CD4-positive, alpha-beta T cell treated with Interleukin-17A for 4 hours (primary cell): ENCODE measurements around the gene KRT2.
"Not testable (repeated sequence)": the region's sequence is repeated elsewhere in the genome, so short reads cannot be mapped to it uniquely, and the experiment has no call there.

Experiments
- DNase-seq: peaks from one replicate; pipeline ENCODE4 v3.0.0-alpha.2; 2020; ENCODE audit warnings: mixed read lengths

The KRT2 gene

GRCh38 chr12:52683575-52684300, 31.7 kb upstream of the KRT2 start:
- no peak for DNase-seq

DNA sequence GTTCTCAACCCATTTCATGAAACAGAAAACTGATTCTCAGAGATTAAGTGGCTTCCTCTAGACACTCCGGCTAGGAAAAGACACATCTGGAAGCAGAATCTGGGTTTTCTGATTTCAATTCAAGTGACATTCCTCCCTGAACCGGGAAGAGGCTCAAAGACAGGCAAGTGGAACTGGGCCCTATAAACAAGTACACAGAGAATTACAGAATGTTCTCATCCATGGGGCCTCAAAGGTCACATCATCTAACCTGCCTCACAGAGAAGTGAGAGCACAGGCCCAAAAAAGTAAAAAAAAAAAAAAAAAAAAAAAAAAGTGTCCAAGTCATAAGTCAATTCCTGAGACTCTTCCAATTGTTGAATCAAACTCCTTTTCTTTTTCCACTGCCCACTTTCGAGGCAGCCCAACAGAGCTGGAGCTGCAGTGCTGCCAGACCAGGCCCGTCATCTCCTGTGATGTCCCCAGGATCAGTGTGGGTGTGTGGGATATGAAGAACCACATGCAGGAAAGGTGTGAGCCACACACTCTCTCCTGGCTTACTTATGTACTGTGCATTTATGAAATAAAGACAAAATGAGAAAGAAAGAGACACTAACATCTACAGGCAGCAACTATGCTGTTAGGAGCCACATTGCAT, 31.0 kb upstream of the KRT2 start:
- no peak for DNase-seq

GRCh38 chr12:52682381-52682660, 30.3 kb upstream of the KRT2 start:
- no peak for DNase-seq

GRCh38 chr12:52681526-52682380, 29.7 kb upstream of the KRT2 start:
- DNase-seq = peak; percentile 71

- DNase-seq = no peak
Measured at GRCh38 chr12:52680363-52680762, 28.4 kb upstream of the KRT2 start, which contains the start of gene KRT1. KRT1 (minus strand) TSS chr12:52680407; CDS start chr12:52680348, 59 bp downstream.

GRCh38 chr12:52679875-52680274, 27.9 kb upstream of the KRT2 start:
- no peak for DNase-seq

GRCh38 chr12:52677671-52678070, 25.7 kb upstream of the KRT2 start:
- DNase-seq = no peak

DNA sequence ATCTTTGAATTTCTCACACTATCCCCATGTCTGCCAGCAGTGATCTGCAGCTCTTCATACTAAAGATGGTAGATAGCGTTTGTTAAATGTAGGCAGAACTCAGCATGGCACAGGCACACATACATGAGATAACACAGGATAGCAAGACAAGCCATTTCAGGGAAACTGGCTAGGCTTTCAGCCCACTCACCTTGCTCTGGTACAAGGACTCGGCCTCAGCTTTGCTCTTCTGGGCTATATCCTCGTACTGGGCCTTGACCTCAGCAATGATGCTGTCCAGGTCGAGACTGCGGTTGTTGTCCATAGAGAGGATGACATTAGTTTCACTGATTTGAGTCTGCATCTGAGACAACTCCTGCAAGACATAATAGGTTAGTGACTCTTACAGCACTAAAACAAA, 25.1 kb upstream of the KRT2 start:
- no peak for DNase-seq

DNA sequence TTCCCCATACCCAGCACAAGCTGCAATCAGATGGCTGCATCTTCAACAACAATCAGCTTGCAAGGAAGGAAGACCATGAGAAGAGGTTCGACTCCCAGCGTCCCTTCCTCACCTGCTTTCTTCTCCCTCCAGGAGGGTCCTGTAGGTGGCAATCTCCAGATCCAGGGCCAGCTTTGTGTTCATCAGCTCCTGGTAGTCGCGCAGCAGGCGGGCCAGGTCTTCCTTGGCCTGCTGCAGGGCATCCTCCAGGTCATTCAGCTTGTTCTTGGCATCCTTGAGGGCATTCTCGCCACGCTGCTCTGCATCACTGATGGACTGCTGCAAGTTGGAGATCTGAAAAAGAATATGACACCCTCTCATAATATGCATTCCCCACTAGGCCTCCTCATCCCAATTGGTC, 24.2 kb upstream of the KRT2 start:
- no peak for DNase-seq

DNA sequence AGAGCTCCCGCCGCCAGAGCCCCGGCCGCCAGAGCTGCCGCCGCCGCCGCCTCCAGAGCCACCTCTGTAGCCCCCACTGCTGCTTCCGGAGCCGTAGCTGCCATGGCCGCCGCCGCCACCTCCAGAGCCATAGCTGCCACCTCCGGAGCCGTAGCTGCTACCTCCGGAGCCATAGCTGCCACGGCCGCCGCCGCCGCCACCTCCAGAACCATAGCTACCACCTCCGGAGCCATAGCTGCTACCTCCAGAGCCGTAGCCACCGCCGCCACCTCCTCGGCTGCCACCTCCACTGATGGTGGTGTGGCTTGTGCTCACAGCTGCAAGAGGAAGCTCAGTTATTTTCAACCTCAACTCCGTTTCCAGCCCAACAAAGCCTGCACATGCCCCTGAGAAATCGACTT, 23.3 kb upstream of the KRT2 start:
- no peak for DNase-seq

GRCh38 chr12:52674433-52674775, 22.4 kb upstream of the KRT2 start:
- DNase-seq = no peak

- no peak for DNase-seq
Measured at GRCh38 chr12:52673713-52674432, 21.9 kb upstream of the KRT2 start.

DNA sequence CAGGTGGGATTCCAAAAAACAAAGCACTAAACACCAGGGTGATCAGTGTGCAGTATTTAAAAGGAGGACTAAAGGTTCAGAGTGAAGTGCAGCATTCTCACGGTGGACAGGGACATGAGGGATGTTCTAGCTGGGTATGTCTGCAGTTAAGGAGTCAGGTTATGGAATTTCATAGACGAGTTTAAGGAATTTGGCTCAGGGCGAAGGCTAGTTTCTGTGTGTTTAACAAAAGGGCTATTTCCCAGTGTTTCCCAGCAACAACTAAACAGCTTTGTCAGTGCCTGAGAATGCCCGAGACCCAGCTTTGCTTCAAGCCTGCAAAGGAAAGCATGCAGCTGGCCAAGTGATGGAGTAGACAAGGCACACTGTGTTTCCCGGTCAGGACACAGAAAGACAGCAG, 21.2 kb upstream of the KRT2 start:
- DNase-seq = no peak

GRCh38 chr12:52672321-52672933, 20.4 kb upstream of the KRT2 start:
- DNase-seq = no peak

DNA sequence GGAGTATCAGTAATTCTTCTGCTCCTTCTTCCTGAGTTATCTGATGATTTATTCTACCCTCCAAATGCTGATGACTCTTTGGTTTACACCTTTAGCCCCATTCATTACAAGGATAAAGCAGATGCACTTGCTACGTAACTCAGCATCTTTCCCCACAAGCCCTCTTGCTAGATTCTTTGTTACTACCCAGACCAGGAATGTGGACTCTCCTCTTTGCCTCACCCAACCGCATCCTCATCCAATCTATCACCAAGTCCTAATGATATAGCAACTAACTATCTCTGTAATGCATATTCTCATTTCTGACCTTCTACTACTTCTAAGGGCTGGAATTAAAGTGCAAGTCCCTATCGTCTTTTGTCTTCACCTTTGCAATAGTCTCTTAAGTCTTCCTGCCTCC, 18.9 kb upstream of the KRT2 start:
- DNase-seq = no peak

DNA sequence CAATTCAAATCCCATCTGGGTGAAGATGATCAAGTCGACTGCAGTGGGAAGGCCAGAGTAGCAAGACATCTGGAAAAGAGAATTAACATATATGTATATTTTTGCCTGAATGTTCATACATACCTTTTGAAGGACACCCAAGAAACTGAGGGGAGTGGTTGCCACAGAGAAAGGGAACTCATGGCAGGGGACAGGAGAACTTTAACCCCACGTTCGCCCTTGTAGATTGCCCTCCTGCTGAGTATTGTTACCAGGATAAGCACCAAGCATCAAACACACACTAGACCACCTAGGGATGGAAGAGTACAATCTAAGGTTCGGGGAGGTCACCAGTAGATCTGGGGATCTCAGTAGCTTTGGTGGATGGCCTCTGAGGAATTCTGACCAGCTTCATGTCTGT, 18.5 kb upstream of the KRT2 start:
- DNase-seq = no peak

GRCh38 chr12:52669941-52670340, 17.9 kb upstream of the KRT2 start:
- not testable (repeated sequence) for DNase-seq

- DNase-seq = no peak
Measured at GRCh38 chr12:52669426-52669825, 17.4 kb upstream of the KRT2 start.

DNA sequence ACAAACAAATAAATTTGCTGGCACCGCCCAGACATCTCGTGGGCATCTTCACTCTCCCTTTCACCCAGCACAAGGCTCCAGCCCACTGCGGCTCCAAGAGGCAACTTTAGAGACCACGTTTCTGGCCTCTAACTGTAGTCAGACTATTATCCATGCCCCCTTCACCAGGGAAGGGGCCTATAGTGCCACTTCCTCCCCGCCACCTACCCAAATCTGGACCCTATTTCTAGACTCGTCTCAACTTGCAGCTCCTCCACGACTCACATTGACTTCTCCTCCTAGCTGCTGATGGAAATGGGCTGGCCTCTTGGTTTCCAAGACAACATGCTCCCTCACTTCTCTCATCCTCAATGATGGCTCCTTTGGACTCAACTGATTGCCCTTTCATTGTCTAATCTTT, 15.9 kb upstream of the KRT2 start:
- no peak for DNase-seq

GRCh38 chr12:52667509-52667908, 15.5 kb upstream of the KRT2 start:
- no peak for DNase-seq

GRCh38 chr12:52666471-52666870, 14.5 kb upstream of the KRT2 start:
- DNase-seq = no peak

DNA sequence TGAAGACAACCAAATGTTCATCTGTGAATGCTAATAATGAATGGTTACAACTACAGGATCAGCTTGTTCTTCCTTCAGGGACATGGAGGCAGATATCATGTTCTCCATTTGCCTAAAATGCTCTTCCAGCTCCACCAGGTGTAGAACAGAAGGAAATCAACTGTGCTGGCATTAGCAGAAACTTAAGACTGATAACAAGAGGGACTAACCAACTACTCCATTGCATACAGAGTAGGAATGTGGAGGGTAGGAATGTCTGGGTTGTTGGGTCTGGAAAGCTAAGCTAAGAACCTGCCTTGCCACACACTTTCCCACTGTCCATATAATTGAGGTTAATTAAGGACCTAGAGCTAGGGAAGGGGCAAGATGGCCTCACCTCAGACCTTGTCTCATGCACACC, 11.4 kb upstream of the KRT2 start:
- DNase-seq = no peak

- no peak for DNase-seq
Measured at GRCh38 chr12:52662918-52663229, 10.9 kb upstream of the KRT2 start.
